ENCODE results near the gene ANKRD6. TPM values are rescaled to one million over a fixed set of nuclear protein-coding genes. Genes with fewer than 3 reads are reported as not detected.

The ANKRD6 gene
- total RNA-seq, 1 donor: 1.3 TPM

DNA sequence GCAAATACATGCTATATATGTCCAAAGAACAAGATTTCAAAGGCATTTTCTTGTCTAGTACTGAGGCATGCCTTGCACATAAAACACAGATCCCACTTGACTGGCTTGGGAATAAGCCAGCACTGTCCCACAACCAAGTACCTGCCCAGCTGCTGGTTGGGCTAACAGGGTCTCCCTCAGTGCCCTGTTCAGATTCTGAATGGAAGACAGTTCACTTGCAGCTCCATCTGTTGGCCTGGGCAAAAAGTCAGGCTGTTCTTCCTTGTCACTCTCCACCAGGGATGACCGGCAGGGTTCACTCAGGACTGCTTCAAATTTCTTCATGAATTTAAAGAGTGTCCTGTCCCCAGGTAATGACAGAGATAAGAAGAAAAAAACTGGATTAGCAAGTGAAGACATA, 250.0 kb downstream of the ANKRD6 start:
- no peak overlapping the region for H3K4me3 ChIP-seq (ENCODE audit: low read depth, low read length)
- no peak for DNase-seq (ENCODE audit: low read depth)
- TF ChIP-seq CTCF (IDR thresholded peaks at IDR 0.05; ENCODE audit: insufficient read depth, low read depth, low read length): no peak

Small RNA genes within 50 kb of the gene (small RNA-seq; reads per million reads assigned to genes)
- gene RN7SL11P: not detected

Other genes with a start within 250 kb of the ANKRD6 start
- not detected in 2 replicates for gene GABRR1, start 215.8 kb upstream of the ANKRD6 start, total RNA-seq
- gene GABRR2, start 117.9 kb upstream of the ANKRD6 start, total RNA-seq: under 0.01 and 0.32 TPM in 2 replicates
- gene UBE2J1, start 80.4 kb upstream of the ANKRD6 start, total RNA-seq: 47.7 and 54.4 TPM in 2 replicates
- gene RRAGD, start 20.9 kb upstream of the ANKRD6 start, total RNA-seq: under 0.01 and 0.64 TPM in 2 replicates
- 17.7 and 24.2 TPM in 2 replicates for gene LYRM2, start 205.6 kb downstream of the ANKRD6 start, total RNA-seq

Measured in fibroblast of villous mesenchyme (primary cell).